ENCODE measurements around the gene ARHGAP1.

ARHGAP1 gene

GRCh38 chr11:46729110-46730027 is 28.9 kb upstream of the ARHGAP1 start:
- TF ChIP-seq CTCF (IDR thresholded peaks at IDR 0.05; ENCODE audit: poor library complexity, severe bottlenecking), result no peak
- Histone ChIP-seq H3K27ac (ENCODE audit: poor library complexity, severe bottlenecking) (no peak overlapping the region), H3K36me3 (ENCODE audit: low read depth) (no peaks in the 10 kb centered on the region), H3K27me3 (ENCODE audit: insufficient read depth, poor library complexity, severe bottlenecking) (no peaks in the 10 kb centered on the region), H3K4me1 (ENCODE audit: insufficient read depth, poor library complexity, severe bottlenecking) (no peaks in the 10 kb centered on the region), H3K4me3 (ENCODE audit: severe bottlenecking) (no peak overlapping the region), H3K9me3 (ENCODE audit: severe bottlenecking) (no peaks in the 10 kb centered on the region)
- ATAC-seq (ENCODE audit: low read depth), result peak; percentile 30; the same call in 1 of the 3 replicates
- no peak for DNase-seq (ENCODE audit: low spot score)

GRCh38 chr11:46728659-46729040 is 28.2 kb upstream of the ARHGAP1 start:
- no peaks in the 10 kb centered on the region for H3K27me3 ChIP-seq (ENCODE audit: insufficient read depth, poor library complexity, severe bottlenecking)
- DNase-seq (ENCODE audit: low spot score), result no peak

GRCh38 chr11:46727952-46728658 is 27.7 kb upstream of the ARHGAP1 start:
- no peak for TF ChIP-seq CTCF (IDR thresholded peaks at IDR 0.05; ENCODE audit: poor library complexity, severe bottlenecking)
- no peaks in the 10 kb centered on the region for H3K4me1 ChIP-seq (ENCODE audit: insufficient read depth, poor library complexity, severe bottlenecking)
- DNase-seq (ENCODE audit: low spot score) (no peak), ATAC-seq (ENCODE audit: low read depth) (no peak; the same call in 2 of the 3 replicates)
- H3K27ac ChIP-seq (ENCODE audit: poor library complexity, severe bottlenecking), result no peak overlapping the region
- no peaks in the 10 kb centered on the region for H3K27me3 ChIP-seq (ENCODE audit: insufficient read depth, poor library complexity, severe bottlenecking)
- H3K4me3 ChIP-seq (ENCODE audit: severe bottlenecking), result no peak overlapping the region
- H3K36me3 ChIP-seq (ENCODE audit: low read depth), result no peaks in the 10 kb centered on the region
- H3K9me3 ChIP-seq (ENCODE audit: severe bottlenecking), result no peaks in the 10 kb centered on the region

More at GRCh38 chr11:46728659-46729040, 28.2 kb upstream of the ARHGAP1 start:
- no peak overlapping the region for H3K27ac ChIP-seq (ENCODE audit: poor library complexity, severe bottlenecking)
- TF ChIP-seq CTCF (IDR thresholded peaks at IDR 0.05; ENCODE audit: poor library complexity, severe bottlenecking), result no peak
- no peaks in the 10 kb centered on the region for H3K9me3 ChIP-seq (ENCODE audit: severe bottlenecking)
- H3K4me3 ChIP-seq (ENCODE audit: severe bottlenecking), result no peak overlapping the region
- no peaks in the 10 kb centered on the region for H3K36me3 ChIP-seq (ENCODE audit: low read depth)
- no peak for ATAC-seq (ENCODE audit: low read depth)
- H3K4me1 ChIP-seq (ENCODE audit: insufficient read depth, poor library complexity, severe bottlenecking), result no peaks in the 10 kb centered on the region

GRCh38 chr11:46726206-46726862 is 25.9 kb upstream of the ARHGAP1 start:
- Histone ChIP-seq H3K27ac (ENCODE audit: poor library complexity, severe bottlenecking) (no peak overlapping the region), H3K4me1 (ENCODE audit: insufficient read depth, poor library complexity, severe bottlenecking) (no peaks in the 10 kb centered on the region), H3K9me3 (ENCODE audit: severe bottlenecking) (no peaks in the 10 kb centered on the region), H3K4me3 (ENCODE audit: severe bottlenecking) (no peak overlapping the region), H3K27me3 (ENCODE audit: insufficient read depth, poor library complexity, severe bottlenecking) (no peaks in the 10 kb centered on the region), H3K36me3 (ENCODE audit: low read depth) (no peaks in the 10 kb centered on the region)
- ATAC-seq (ENCODE audit: low read depth), result no peak
- no peak for DNase-seq (ENCODE audit: low spot score)
- TF ChIP-seq CTCF (IDR thresholded peaks at IDR 0.05; ENCODE audit: poor library complexity, severe bottlenecking), result no peak
